Kidney capillary endothelial cell (primary cell): ENCODE data around the gene TPK1.
A peak's percentile ranks its signal among the peaks of the same experiment; 100 is the strongest.
"Not testable (repeated sequence)": the region's sequence is repeated elsewhere in the genome, so short reads cannot be mapped to it uniquely, and the experiment has no call there.

Source experiments
- DNase-seq: peaks from one replicate; pipeline ENCODE4 v3.0.0-alpha.2; 2018; ENCODE audit warnings: low spot score

Gene TPK1

GRCh38 chr7:144777005-144777839, 58.6 kb downstream of the TPK1 start:
- no peak for DNase-seq

- no peak for DNase-seq
Observed at GRCh38 chr7:144776447-144776846, 59.4 kb downstream of the TPK1 start.

- no peak for DNase-seq
Observed at GRCh38 chr7:144775749-144776148, 60.1 kb downstream of the TPK1 start.

GRCh38 chr7:144771927-144772326, 63.9 kb downstream of the TPK1 start:
- DNase-seq, result no peak

- no peak for DNase-seq
Observed at GRCh38 chr7:144771174-144771573, 64.7 kb downstream of the TPK1 start.

- DNase-seq, result no peak
Observed at GRCh38 chr7:144769352-144769751, 66.5 kb downstream of the TPK1 start.

- DNase-seq, result no peak
Observed at GRCh38 chr7:144768633-144769032, 67.2 kb downstream of the TPK1 start.

GRCh38 chr7:144763291-144763690, 72.6 kb downstream of the TPK1 start:
- no peak for DNase-seq

- no peak for DNase-seq
Observed at GRCh38 chr7:144762853-144763252, 73.0 kb downstream of the TPK1 start.

- no peak for DNase-seq
Observed at GRCh38 chr7:144761493-144761892, 74.4 kb downstream of the TPK1 start.

GRCh38 chr7:144759653-144760052, 76.2 kb downstream of the TPK1 start:
- DNase-seq, result no peak

GRCh38 chr7:144747936-144748335, 87.9 kb downstream of the TPK1 start:
- DNase-seq, result no peak

GRCh38 chr7:144738708-144739314, 97.0 kb downstream of the TPK1 start:
- DNase-seq, result peak; percentile 28

GRCh38 chr7:144738146-144738545, 97.7 kb downstream of the TPK1 start:
- DNase-seq, result no peak

GRCh38 chr7:144736880-144737493, 98.9 kb downstream of the TPK1 start:
- no peak for DNase-seq

GRCh38 chr7:144735505-144736276, 100.2 kb downstream of the TPK1 start:
- no peak for DNase-seq

GRCh38 chr7:144731661-144732351, 104.0 kb downstream of the TPK1 start:
- DNase-seq, result no peak

- DNase-seq, result no peak
Observed at GRCh38 chr7:144730224-144730623, 105.6 kb downstream of the TPK1 start.

- no peak for DNase-seq
Observed at GRCh38 chr7:144729226-144729625, 106.6 kb downstream of the TPK1 start.

GRCh38 chr7:144728551-144728950, 107.3 kb downstream of the TPK1 start:
- no peak for DNase-seq

GRCh38 chr7:144726840-144727239, 109.0 kb downstream of the TPK1 start:
- not testable (repeated sequence) for DNase-seq

GRCh38 chr7:144725070-144725469, 110.8 kb downstream of the TPK1 start:
- no peak for DNase-seq
